ENCODE data around the gene CRYL1. TPM values are rescaled to one million over a fixed set of nuclear protein-coding genes. Genes with fewer than 3 reads are reported as not detected.

The CRYL1 gene
- total and polyA plus RNA-seq, 9 of the 15 experiments (the other 6 are each of a cell fraction or from before 2014, with no cell fraction given), result 1.0 to 6.9 (median 2.4) TPM

- WGBS (ENCODE audit: insufficient coverage, low coverage, missing lambda C conversion rate), result 27% methylated on average over 14 of the region's 14 CpGs
- FAIRE-seq, result peak; percentile 88
- H3K4me1 ChIP-seq (replicated peaks in 1 of 2; ENCODE audit: control insufficient read depth in 2 of 2, insufficient read depth in 2 of 2, low read length in 2 of 2), result peaks cover 0 to 6% of the 10 kb centered on the region in 2 experiments; a peak in 2 of 5 replicates
- TF ChIP-seq YBX1 (IDR thresholded peaks at IDR 0.05) (no peak), SNAPC5 (CRISPR knock-in tag; IDR thresholded peaks at IDR 0.05) (no peak), ZNF316 (IDR thresholded peaks at IDR 0.05) (peak; percentile 80), MYNN (IDR thresholded peaks at IDR 0.05) (no peak), MYNN (CRISPR knock-in tag; IDR thresholded peaks at IDR 0.05) (no peak), STAG1 (CRISPR knock-in tag; IDR thresholded peaks at IDR 0.05; ENCODE audit: borderline replicate concordance) (peak; percentile 14; the same call in 1 of the 2 replicates), GMEB1 (CRISPR knock-in tag; IDR thresholded peaks at IDR 0.05) (no peak), RBM17 (IDR thresholded peaks at IDR 0.05; ENCODE audit: borderline replicate concordance, low read depth, low read length) (no peak), XRCC5 (IDR thresholded peaks at IDR 0.05; ENCODE audit: low read depth, low read length) (no peak), CTCF (IDR thresholded peaks at IDR 0.05 in 2 of 3, conservative IDR thresholded peaks at IDR 0.05 in 1 of 3; ENCODE audit: insufficient read depth in 2 of 3, low read depth in 1 of 3, low read length in 3 of 3) (peak; percentile 67 to 82 (median 73)), ZNF717 (CRISPR knock-in tag; IDR thresholded peaks at IDR 0.05) (no peak), ELF1 (tag; IDR thresholded peaks at IDR 0.05) (no peak), ZKSCAN3 (CRISPR knock-in tag; IDR thresholded peaks at IDR 0.05) (no peak), ZFX (CRISPR knock-in tag; IDR thresholded peaks at IDR 0.05) (no peak; the same call in 1 of the 2 replicates), MAFK (IDR thresholded peaks at IDR 0.05; ENCODE audit: low read length) (peak; percentile 72), PRPF4 (IDR thresholded peaks at IDR 0.05; ENCODE audit: insufficient read depth, low read depth, low read length, poor library complexity, severe bottlenecking) (no peak)
- TF ChIP-seq, protein P1, sequence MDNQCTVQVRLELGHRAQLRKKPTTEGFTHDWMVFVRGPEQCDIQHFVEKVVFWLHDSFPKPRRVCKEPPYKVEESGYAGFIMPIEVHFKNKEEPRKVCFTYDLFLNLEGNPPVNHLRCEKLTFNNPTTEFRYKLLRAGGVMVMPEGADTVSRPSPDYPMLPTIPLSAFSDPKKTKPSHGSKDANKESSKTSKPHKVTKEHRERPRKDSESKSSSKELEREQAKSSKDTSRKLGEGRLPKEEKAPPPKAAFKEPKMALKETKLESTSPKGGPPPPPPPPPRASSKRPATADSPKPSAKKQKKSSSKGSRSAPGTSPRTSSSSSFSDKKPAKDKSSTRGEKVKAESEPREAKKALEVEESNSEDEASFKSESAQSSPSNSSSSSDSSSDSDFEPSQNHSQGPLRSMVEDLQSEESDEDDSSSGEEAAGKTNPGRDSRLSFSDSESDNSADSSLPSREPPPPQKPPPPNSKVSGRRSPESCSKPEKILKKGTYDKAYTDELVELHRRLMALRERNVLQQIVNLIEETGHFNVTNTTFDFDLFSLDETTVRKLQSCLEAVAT (IDR thresholded peaks at IDR 0.05), result no peak
Observed at GRCh38 chr13:20495087-20496023, 30.3 kb downstream of the CRYL1 start.

More at GRCh38 chr13:20495087-20496023, 30.3 kb downstream of the CRYL1 start:
- no peak overlapping the region for H3K4me3 ChIP-seq
- H3K9ac ChIP-seq (ENCODE audit: insufficient read depth in 1 of 2, low read depth in 2 of 2, low read length in 2 of 2), result no peak overlapping the region
- BruUV-seq (replicated peaks), result no TSS peak
- peak overlapping the region; percentile 39; the same call in 1 of the 2 replicates for H3K4me2 ChIP-seq (ENCODE audit: insufficient read depth, low read length)
- no peaks in the 10 kb centered on the region for H3K36me3 ChIP-seq (ENCODE audit: control insufficient read depth, insufficient read depth, low read length)
- no peaks in the 10 kb centered on the region for H3K79me2 ChIP-seq (ENCODE audit: control insufficient read depth, insufficient read depth, low read length)
- no peaks in the 10 kb centered on the region for H3K9me3 ChIP-seq (replicated peaks; ENCODE audit: control insufficient read depth, insufficient read depth, low read depth, low read length)
- H2AFZ ChIP-seq (ENCODE audit: low read depth, low read length), result peak overlapping the region; percentile 79
- POLR2A ChIA-PET, result interaction anchor here (0.7 kb wide), 1 partner anchor 147 kb away, joined by 3 read pairs; no protein-coding TSS in a partner anchor
- no peaks in the 10 kb centered on the region for H3K27me3 ChIP-seq (ENCODE audit: control insufficient read depth in 2 of 2, insufficient read depth in 2 of 2, low read length in 2 of 2)
- H3K27ac ChIP-seq (ENCODE audit: extremely low read depth, low read depth, low read length), result no peak overlapping the region; the same call in 2 of the 3 replicates
- 0 out of 2 replicates have a peak, but pooled peaks cover 4% of the 10 kb centered on the region for H4K20me1 ChIP-seq (replicated peaks; ENCODE audit: control insufficient read depth, insufficient read depth, low read length)
- intact Hi-C loops (cut with micrococcal nuclease) (loop anchor here (1.0 to 5.0 kb wide), 4 partner anchors 57 to 430 kb away; no protein-coding TSS in a partner anchor), in situ Hi-C loops (cut with MboI) (loop anchor here (10.0 kb wide), 1 partner anchor 559 kb away; no protein-coding TSS in a partner anchor)
- DNase-seq (ENCODE audit: extremely low read depth in 1 of 4, low spot score in 3 of 4) (peak; percentile 50 to 57 (median 53)), ATAC-seq (peak; percentile 77)
- CTCF ChIA-PET (ENCODE audit: low intra/inter-chr PET ratio), result interaction anchor here (0.6 to 4.5 kb wide), 5 partner anchors 217 to 429 kb away, joined by 3 to 31 read pairs (median 8); no protein-coding TSS in a partner anchor
- no peaks in the 10 kb centered on the region for H3K9me1 ChIP-seq (ENCODE audit: control insufficient read depth, insufficient read depth, low read length)

Measured in K562 (cell line).